ENCODE measurements around the gene MAD1L1. TPM values are rescaled to one million over a fixed set of nuclear protein-coding genes. Genes with fewer than 3 reads are reported as not detected.

MAD1L1 gene
- total and polyA plus RNA-seq, 2 donors (not counting 1 experiment from before 2014, with no cell fraction given) = 9.8 to 29.4 TPM

GRCh38 chr7:1888425-1888824 is 344.3 kb downstream of the MAD1L1 start:
- DNase-seq (ENCODE audit: low read depth in 2 of 2) = no peak
- Histone ChIP-seq H3K27ac (ENCODE audit: insufficient read depth, low read length) (no peak overlapping the region), H3K9ac (ENCODE audit: insufficient read depth, low read length) (no peak overlapping the region), H3K4me1 (ENCODE audit: control insufficient read depth, extremely low read depth, insufficient read depth, low read length) (peaks cover 6% of the 10 kb centered on the region), H3K9me3 (ENCODE audit: control insufficient read depth, insufficient read depth, low read depth, low read length) (peaks cover 1% of the 10 kb centered on the region), H3K36me3 (ENCODE audit: control insufficient read depth, insufficient read depth, low read length) (peaks cover 3% of the 10 kb centered on the region), H3K4me3 (replicated peaks in 1 of 4; ENCODE audit: control extremely low read depth in 1 of 4, insufficient read depth in 1 of 4, low read depth in 3 of 4, low read length in 4 of 4) (no peak overlapping the region), H3K4me2 (ENCODE audit: extremely low read depth, insufficient read depth, low read length) (no peak overlapping the region), H3K79me2 (ENCODE audit: control insufficient read depth, insufficient read depth, low read length) (no peaks in the 10 kb centered on the region), H4K20me1 (ENCODE audit: control insufficient read depth, extremely low read depth, insufficient read depth, low read length) (no peaks in the 10 kb centered on the region), H2AFZ (ENCODE audit: low read length) (no peak overlapping the region), H3K27me3 (ENCODE audit: control insufficient read depth, insufficient read depth, low read length) (no peaks in the 10 kb centered on the region)
- TF ChIP-seq CTCF (conservative IDR thresholded peaks at IDR 0.05 in 1 of 2, IDR thresholded peaks at IDR 0.05 in 1 of 2; ENCODE audit: low read depth in 1 of 2, low read length in 2 of 2) (no peak), EZH2 (IDR thresholded peaks at IDR 0.05; ENCODE audit: low read length, missing control alignments) (no peak)

GRCh38 chr7:1887251-1887650 is 345.5 kb downstream of the MAD1L1 start:
- Histone ChIP-seq H3K4me1 (ENCODE audit: control insufficient read depth, extremely low read depth, insufficient read depth, low read length) (peaks cover 16% of the 10 kb centered on the region), H4K20me1 (ENCODE audit: control insufficient read depth, extremely low read depth, insufficient read depth, low read length) (no peaks in the 10 kb centered on the region), H2AFZ (ENCODE audit: low read length) (no peak overlapping the region), H3K27ac (ENCODE audit: insufficient read depth, low read length) (no peak overlapping the region), H3K4me2 (ENCODE audit: extremely low read depth, insufficient read depth, low read length) (no peak overlapping the region), H3K9ac (ENCODE audit: insufficient read depth, low read length) (no peak overlapping the region), H3K27me3 (ENCODE audit: control insufficient read depth, insufficient read depth, low read length) (no peaks in the 10 kb centered on the region), H3K36me3 (ENCODE audit: control insufficient read depth, insufficient read depth, low read length) (peaks cover 3% of the 10 kb centered on the region), H3K79me2 (ENCODE audit: control insufficient read depth, insufficient read depth, low read length) (no peaks in the 10 kb centered on the region), H3K9me3 (ENCODE audit: control insufficient read depth, insufficient read depth, low read depth, low read length) (peaks cover 1% of the 10 kb centered on the region), H3K4me3 (replicated peaks in 1 of 4; ENCODE audit: control extremely low read depth in 1 of 4, insufficient read depth in 1 of 4, low read depth in 3 of 4, low read length in 4 of 4) (no peak overlapping the region)
- DNase-seq (ENCODE audit: low read depth in 2 of 2) = no peak
- TF ChIP-seq CTCF (conservative IDR thresholded peaks at IDR 0.05 in 1 of 2, IDR thresholded peaks at IDR 0.05 in 1 of 2; ENCODE audit: low read depth in 1 of 2, low read length in 2 of 2) = no peak
- TF ChIP-seq EZH2 (IDR thresholded peaks at IDR 0.05; ENCODE audit: low read length, missing control alignments) = no peak

GRCh38 chr7:1886361-1887064 is 346.2 kb downstream of the MAD1L1 start:
- Histone ChIP-seq H3K27ac (ENCODE audit: insufficient read depth, low read length) (no peak overlapping the region), H3K4me3 (replicated peaks in 1 of 4; ENCODE audit: control extremely low read depth in 1 of 4, insufficient read depth in 1 of 4, low read depth in 3 of 4, low read length in 4 of 4) (no peak overlapping the region), H2AFZ (ENCODE audit: low read length) (no peak overlapping the region), H4K20me1 (ENCODE audit: control insufficient read depth, extremely low read depth, insufficient read depth, low read length) (no peaks in the 10 kb centered on the region), H3K4me1 (ENCODE audit: control insufficient read depth, extremely low read depth, insufficient read depth, low read length) (peaks cover 16% of the 10 kb centered on the region), H3K27me3 (ENCODE audit: control insufficient read depth, insufficient read depth, low read length) (no peaks in the 10 kb centered on the region), H3K4me2 (ENCODE audit: extremely low read depth, insufficient read depth, low read length) (no peak overlapping the region), H3K36me3 (ENCODE audit: control insufficient read depth, insufficient read depth, low read length) (peaks cover 3% of the 10 kb centered on the region), H3K9ac (ENCODE audit: insufficient read depth, low read length) (no peak overlapping the region), H3K9me3 (ENCODE audit: control insufficient read depth, insufficient read depth, low read depth, low read length) (peaks cover 1% of the 10 kb centered on the region), H3K79me2 (ENCODE audit: control insufficient read depth, insufficient read depth, low read length) (no peaks in the 10 kb centered on the region)
- TF ChIP-seq CTCF (conservative IDR thresholded peaks at IDR 0.05 in 1 of 2, IDR thresholded peaks at IDR 0.05 in 1 of 2; ENCODE audit: low read depth in 1 of 2, low read length in 2 of 2) (no peak), EZH2 (IDR thresholded peaks at IDR 0.05; ENCODE audit: low read length, missing control alignments) (no peak)
- DNase-seq (ENCODE audit: low read depth in 2 of 2) = no peak

Data from fibroblast of lung (primary cell).